ENCODE measurements around the gene NPAS3.

The NPAS3 gene

GRCh38 chr14:33184587-33184986 lies 245.9 kb downstream of the NPAS3 start:
- DNase-seq (ENCODE audit: low spot score) = no peak

- DNase-seq (ENCODE audit: low spot score) = no peak
Observed at GRCh38 chr14:33186656-33187055, 248.0 kb downstream of the NPAS3 start.

- no peak for DNase-seq (ENCODE audit: low spot score)
Observed at GRCh38 chr14:33188880-33189279, 250.2 kb downstream of the NPAS3 start.

- DNase-seq (ENCODE audit: low spot score) = no peak
Observed at GRCh38 chr14:33191855-33192254, 253.2 kb downstream of the NPAS3 start.

GRCh38 chr14:33194551-33194950 lies 255.9 kb downstream of the NPAS3 start:
- DNase-seq (ENCODE audit: low spot score) = no peak

GRCh38 chr14:33198684-33199083 lies 260.0 kb downstream of the NPAS3 start:
- no peak for DNase-seq (ENCODE audit: low spot score)

- DNase-seq (ENCODE audit: low spot score) = no peak
Observed at GRCh38 chr14:33201116-33201515, 262.4 kb downstream of the NPAS3 start.

GRCh38 chr14:33206981-33207380 lies 268.3 kb downstream of the NPAS3 start:
- no peak for DNase-seq (ENCODE audit: low spot score)

GRCh38 chr14:33207467-33208017 lies 268.9 kb downstream of the NPAS3 start:
- no peak for DNase-seq (ENCODE audit: low spot score)

- DNase-seq (ENCODE audit: low spot score) = no peak
Observed at GRCh38 chr14:33210311-33210710, 271.6 kb downstream of the NPAS3 start.

- no peak for DNase-seq (ENCODE audit: low spot score)
Observed at GRCh38 chr14:33218026-33218425, 279.3 kb downstream of the NPAS3 start.

GRCh38 chr14:33219957-33220356 lies 281.3 kb downstream of the NPAS3 start:
- DNase-seq (ENCODE audit: low spot score) = no peak

GRCh38 chr14:33229269-33229929 lies 290.7 kb downstream of the NPAS3 start:
- DNase-seq (ENCODE audit: low spot score) = no peak

GRCh38 chr14:33230021-33230420 lies 291.3 kb downstream of the NPAS3 start:
- DNase-seq (ENCODE audit: low spot score) = no peak

- no peak for DNase-seq (ENCODE audit: low spot score)
Observed at GRCh38 chr14:33232031-33232430, 293.4 kb downstream of the NPAS3 start.

- DNase-seq (ENCODE audit: low spot score) = no peak
Observed at GRCh38 chr14:33237115-33237740, 298.5 kb downstream of the NPAS3 start.

GRCh38 chr14:33239465-33239864 lies 300.8 kb downstream of the NPAS3 start:
- DNase-seq (ENCODE audit: low spot score) = no peak

GRCh38 chr14:33240466-33240865 lies 301.8 kb downstream of the NPAS3 start:
- no peak for DNase-seq (ENCODE audit: low spot score)

GRCh38 chr14:33241331-33241730 lies 302.7 kb downstream of the NPAS3 start:
- DNase-seq (ENCODE audit: low spot score) = no peak

GRCh38 chr14:33249233-33249820 lies 310.6 kb downstream of the NPAS3 start:
- DNase-seq (ENCODE audit: low spot score) = no peak

GRCh38 chr14:33250963-33251362 lies 312.3 kb downstream of the NPAS3 start:
- DNase-seq (ENCODE audit: low spot score) = no peak

- DNase-seq (ENCODE audit: low spot score) = no peak
Observed at GRCh38 chr14:33254342-33254741, 315.7 kb downstream of the NPAS3 start.

- no peak for DNase-seq (ENCODE audit: low spot score)
Observed at GRCh38 chr14:33254861-33255395, 316.2 kb downstream of the NPAS3 start.
